ENCODE data around the gene HSD3B2.
"Not testable (repeated sequence)": the region's sequence is repeated elsewhere in the genome, so short reads cannot be mapped to it uniquely, and the experiment has no call there.

Gene HSD3B2

DNA sequence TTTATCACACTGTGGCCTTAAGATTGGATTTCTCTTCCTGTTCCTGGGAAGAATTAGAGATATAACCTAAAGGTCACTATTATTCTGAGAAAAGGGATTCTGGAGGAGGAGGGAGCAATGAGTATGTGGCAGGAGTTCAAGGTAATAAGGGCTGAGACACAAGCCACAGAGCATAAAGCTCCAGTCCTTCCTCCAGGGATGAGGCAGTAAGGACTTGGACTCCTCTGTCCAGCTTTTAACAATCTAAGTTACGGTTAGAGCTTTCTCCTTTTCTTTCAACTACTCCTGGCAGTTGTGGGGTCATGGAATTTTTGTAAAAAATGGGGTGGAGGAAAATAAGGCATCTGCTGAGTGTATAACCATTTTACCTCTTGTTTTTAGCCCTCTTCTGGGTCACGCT lies at the start of gene HSD3B2:
Gene HSD3B2, plus strand, starts transcription at position 201 of the 400 bp plus-strand sequence. CDS start 270 bp downstream, outside the sequence.
- no peak for DNase-seq (ENCODE audit: low read depth)

DNA sequence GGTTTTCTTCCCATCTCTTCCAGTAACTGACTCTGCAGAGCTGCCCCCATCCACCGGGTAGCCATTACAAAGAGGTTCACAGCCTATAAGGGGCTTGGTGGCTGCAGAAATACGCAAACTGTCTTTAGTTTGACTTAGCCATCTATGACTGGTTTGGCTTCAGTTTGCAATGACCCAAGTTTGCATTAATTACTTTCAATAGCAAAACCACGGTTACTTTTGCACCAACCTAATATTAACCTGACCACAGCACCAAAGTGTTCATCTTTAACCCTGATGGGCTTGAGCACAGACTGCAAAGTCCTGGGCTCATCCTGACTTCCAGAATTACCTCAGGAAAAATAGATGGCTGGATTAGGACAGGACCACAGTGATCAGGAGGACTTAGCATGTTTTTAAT lies 48.5 kb upstream of the HSD3B2 start:
- DNase-seq (ENCODE audit: low read depth) = no peak

DNA sequence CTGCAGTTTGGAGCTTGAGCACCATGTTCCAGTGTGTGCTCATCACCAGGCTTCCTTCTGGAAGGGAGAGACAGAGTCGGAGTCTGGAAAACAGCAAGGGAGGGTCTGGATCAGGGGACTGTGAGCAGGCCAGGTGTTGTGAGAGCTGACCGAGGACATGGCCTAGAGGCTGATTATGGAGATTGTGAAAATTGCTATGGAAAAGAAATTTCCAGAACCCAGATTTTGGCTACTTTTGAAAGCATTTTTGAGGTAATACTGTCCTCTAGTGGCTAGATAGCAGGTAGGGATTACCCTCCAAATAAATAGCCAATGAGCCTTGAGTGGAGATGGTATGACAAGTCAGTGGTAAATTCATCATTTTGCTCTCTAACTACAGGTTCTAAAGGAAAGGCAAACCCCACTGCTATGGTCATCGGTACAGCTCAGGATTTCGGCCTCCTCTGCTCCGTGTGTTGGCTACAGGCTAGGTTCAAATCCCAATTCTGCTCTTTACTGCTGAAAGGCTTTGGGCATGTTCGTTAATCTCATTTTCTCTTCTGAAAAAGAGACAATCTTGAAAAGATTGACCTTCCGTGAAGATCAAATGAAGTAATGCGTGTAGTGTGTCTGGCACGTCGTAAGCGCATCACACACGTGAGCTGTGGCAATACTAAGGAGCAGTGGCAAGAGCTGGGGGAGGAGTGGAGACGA lies 47.4 kb upstream of the HSD3B2 start:
- DNase-seq (ENCODE audit: low read depth) = no peak

DNA sequence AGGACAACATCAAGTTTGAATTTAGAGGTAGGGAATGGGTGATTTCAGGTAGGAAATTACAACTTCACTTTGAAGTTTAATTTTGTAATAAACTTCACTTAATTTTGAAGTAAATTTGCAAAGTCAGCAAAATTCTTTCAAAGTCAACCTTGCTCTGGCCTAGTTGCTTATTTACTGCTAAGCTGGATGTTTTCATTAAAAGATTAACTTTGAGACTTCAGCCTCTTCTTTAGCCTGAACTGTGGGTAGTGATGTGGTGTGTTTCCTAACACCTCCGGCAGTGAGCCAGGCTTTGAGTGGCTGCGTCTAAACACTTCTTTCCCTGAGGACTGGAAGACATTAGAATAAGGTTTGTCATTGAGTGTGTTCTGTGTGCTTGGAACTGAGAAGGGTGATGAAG lies 46.4 kb upstream of the HSD3B2 start, which contains the start of gene HAO2:
Gene HAO2, plus strand, starts transcription at position 232 of the 400 bp plus-strand sequence. CDS start 12,301 bp downstream, outside the sequence.
- DNase-seq (ENCODE audit: low read depth) = no peak

DNA sequence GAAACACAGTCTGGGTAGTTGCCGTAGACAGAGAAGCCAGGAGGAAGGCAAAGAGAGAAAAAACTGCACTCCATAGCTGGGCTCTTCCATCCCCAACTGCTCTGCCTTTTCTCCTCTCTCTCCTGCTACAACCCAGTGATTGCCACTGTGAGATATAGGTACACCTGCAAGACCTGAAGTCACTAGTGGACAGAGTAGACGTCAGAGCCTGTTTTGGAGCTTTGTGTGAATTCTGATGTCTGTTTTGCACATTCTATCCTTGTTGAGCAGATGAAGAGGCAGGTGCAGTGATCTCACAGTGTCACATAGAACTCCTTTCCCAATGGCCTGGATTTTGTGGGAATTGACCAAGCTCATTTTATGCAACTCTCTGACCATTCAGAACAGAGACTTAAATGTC lies 44.2 kb upstream of the HSD3B2 start:
- DNase-seq (ENCODE audit: low read depth) = no peak

DNA sequence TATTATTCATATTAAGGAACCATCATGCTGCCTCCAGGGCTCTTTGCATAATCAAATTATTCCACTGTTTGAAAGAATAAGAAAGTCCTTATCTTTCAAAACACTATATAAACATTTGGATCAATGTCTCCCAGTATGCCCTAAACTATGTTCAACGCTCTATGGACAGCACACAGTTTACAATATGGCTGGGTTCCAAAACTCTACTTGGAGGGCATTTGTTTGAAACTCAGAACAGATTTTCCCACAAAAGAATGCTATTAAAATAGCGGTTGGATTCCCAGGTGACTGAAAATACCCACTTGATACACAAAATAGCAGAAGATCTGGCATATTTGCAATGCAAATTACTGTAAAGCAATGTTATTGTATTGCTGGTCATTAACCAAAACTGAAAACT lies 43.1 kb upstream of the HSD3B2 start:
- no peak for DNase-seq (ENCODE audit: low read depth)

DNA sequence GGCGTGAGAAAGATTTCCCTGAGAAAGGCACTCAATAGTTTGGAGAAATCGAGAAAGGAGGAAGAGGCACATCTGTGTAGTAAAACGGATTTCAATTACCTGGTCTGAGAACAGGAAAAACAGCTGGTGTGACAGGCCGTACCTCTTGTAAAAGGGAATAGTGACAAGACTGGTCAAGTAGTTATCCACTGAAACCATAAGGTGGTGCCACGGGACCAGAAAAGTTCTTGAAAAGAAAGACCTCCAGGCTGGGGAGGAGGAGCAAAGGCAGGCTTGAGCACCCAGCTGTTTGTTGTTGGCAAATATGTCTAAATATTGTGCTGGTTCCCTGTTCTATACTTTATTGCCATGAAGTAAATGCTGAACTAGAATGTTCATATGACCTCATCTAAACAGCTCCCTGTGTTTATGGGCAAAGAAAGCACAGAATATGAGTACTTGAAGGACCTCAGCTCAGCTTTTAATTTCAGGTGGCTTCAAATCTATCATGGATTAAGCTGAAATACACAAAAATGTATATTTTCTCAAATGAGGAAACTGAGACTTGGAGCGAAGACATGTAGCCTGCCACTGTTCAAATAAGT lies 42.4 kb upstream of the HSD3B2 start:
- no peak for DNase-seq (ENCODE audit: low read depth)

DNA sequence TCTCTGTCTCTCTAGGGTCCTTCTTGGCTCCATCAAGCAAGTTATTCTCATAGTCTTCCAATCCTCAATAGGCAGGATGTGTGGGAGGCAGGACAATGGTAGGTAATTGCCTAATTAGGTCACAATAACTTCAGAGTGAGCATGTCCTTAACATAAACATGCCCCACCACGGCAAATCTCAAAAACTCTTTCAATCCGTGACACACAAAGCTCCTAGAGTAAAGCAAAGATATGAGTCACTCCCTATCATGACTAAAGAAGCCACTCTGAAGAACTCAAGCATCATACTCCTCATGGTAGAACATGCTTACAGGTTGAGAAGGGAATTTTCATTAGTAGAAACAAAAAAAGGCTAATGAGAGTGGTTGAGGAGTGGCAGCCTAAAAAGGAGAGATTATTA lies 41.5 kb upstream of the HSD3B2 start:
- DNase-seq (ENCODE audit: low read depth) = no peak

DNA sequence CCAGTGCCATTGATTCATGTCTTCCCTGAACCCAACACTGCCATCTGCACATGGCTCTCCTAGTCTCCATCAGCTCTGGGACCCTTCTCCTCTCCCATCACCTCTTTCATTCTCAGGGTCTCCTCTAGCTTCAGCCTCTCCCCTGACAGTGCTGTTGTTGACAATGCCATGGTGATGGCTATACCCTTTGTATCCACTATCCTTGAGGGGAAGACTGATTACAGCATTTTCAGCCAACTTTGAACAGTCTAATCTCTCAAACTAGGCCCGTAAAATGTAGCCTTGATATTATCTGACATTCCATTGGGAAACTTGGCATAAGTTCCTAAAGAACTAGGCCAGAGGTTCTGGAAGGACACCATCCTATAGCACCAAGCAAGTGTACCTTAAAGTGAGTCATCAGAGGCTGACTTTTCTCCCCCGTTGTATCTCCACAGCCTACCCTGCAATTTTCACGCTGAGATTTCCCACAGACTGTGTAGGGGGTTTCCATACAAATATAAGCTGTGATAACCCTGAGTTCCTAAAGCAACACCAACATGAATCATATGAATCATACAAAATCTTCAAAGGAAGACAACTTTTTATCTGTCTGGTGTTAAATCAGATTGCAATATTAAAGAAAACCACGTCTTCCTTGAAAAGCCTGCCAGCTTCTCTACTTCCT lies 40.6 kb upstream of the HSD3B2 start:
- no peak for DNase-seq (ENCODE audit: low read depth)

DNA sequence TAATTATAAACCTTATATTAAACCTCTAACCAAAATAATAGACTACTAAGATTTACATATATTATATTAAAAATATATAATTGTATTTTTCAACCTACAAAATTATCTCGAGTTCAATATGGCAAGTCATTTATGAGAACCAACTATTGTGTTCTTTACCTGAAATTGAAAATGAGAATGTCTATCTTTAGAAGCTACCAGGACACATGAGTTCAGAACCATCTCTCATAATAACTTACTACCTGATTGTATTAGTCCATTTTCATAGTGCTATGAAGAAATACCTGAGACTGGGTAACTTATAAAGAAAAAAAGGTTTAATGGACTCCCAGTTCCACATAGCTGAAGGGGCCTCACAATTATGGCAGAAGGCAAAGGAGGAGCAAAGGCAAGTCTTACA lies 39.6 kb upstream of the HSD3B2 start:
- no peak for DNase-seq (ENCODE audit: low read depth)

DNA sequence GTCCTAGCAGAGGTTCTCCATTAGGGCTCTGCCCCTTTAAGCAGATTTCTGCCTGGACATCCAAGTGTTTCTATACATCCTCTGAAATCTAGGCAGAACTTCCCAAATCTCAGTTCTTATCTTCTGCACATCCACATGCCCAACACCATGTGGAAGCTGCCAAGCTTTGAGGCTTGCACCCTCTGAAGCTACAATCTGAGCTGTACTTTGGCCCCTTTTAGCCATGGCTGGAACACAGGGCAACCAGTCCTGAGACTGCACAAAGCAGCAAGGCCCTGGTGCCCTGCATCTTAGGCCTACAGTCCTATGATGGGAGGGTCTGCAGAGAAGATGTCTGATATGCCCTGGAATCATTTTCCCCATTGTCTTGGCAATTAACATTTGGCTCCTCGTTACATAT lies 38.4 kb upstream of the HSD3B2 start:
- no peak for DNase-seq (ENCODE audit: low read depth)

DNA sequence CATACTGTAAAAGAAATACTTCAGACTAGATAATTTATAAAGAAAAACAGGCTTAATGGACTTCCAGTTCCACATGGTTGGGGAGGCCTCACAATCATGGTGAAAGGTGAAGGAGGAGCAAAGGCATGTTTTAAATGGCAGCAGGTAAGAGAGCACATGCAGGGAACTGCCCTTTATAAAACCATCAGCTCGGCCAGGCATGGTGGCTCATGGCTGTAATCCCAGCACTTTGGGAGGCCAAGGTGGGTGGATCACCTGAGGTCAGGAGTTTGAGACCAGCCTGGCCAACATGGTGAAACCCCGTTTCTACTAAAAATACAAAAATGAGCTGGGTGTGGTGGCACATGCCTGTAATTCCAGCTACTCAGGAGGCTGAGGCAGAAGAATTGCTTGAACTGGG lies 37.4 kb upstream of the HSD3B2 start:
- DNase-seq (ENCODE audit: low read depth) = not testable (repeated sequence)

DNA sequence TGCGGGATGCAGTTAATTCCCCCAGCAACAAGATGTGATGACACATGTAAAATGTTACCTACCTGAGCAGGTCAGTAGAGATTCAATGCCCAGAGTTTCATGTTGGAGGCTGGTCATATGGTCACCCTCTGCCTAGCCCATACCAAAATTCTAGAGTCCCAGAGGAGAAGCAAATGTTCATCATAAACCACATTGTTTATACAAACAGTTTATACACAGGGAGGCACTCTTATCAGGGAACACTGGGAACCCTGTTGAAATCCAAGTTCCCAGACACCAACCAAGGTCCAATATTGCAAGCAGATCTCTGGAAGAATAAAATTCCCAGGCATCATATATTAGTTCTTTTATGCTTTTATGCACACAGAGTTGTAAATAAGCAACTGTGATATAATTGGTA lies 35.8 kb upstream of the HSD3B2 start:
- no peak for DNase-seq (ENCODE audit: low read depth)

DNA sequence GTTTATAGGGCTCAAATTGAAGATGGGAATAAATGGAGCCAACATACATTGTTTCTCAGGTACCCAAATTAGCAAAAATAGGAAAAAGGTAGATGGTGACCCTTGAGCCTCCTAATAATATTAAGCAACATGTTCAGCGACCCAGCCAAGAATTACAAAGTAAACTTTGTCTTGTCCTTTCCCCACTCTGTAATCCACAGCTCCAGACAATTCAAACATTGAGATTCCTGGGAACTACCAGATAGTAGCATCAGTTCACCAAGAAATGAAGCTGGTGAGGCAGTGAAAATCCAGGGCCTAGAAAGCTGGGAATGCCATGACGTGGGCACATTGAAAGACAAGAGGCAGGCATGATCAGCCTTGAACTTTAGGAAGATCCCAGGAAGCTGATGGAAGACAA lies 34.6 kb upstream of the HSD3B2 start:
- no peak for DNase-seq (ENCODE audit: low read depth)

DNA sequence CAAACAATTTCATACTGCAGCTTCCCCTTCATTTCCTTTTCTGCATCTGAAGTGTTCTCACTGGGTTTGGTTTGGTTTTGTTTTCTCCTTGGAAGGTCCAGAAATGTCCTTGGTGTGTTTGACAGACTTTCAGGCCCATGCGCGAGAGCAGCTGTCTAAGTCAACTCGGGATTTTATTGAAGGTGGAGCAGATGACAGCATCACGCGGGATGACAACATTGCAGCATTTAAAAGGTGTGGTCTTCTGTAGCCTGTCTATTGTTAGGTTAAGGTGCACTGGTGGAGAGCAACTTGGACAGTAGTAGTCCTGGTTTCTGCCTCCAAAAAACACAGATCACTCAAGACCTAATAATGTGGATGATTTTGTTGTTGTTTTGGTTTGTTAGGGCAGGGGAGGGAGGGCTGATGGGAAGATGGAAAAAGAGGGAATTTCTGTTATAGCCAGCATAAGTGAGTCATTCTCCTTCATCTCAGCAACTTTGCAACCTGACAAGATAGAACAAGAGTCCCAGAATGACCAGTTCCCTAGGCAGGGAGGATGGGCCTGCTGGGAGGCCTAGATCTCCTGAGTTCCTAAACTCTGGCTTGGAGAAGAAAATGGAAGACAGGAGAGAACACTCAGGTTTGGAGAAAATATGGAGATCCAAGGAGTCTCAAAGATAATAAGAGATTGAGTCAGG lies 33.8 kb upstream of the HSD3B2 start:
- DNase-seq (ENCODE audit: low read depth) = no peak

DNA sequence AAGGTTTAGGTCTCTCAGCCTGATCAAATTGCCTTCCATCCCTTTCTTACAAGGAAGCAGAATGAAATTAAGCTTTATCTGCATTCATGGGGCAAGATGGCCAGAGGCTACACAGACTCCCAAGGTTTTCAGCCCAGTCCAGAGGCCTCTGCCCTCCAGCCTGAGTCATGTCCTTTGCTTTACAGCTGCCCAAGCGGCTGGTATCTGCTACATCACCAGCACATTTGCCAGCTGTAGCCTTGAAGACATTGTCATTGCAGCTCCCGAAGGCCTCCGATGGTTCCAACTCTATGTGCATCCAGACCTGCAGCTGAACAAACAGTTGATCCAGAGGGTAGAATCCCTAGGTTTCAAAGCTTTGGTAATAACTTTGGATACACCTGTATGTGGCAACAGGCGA lies 30.4 kb upstream of the HSD3B2 start:
- DNase-seq (ENCODE audit: low read depth) = no peak

DNA sequence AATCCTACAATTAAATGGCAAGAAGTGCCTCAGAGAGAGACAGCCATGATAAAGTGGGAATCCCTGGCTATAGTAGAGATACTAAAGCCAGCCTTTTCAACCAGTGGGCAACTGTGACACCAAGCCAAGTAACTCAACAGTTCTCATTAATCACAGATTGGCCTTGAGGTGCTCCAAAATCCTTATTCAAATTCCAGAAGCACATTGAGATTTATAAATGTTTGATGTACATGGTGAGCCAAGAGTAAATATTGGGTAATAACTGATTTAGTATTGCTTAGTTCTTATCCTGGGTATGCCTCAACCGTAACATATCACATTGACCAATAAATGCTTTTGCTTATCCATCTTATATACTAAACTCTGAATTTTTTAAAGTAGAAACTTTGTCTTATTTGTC lies 29.3 kb upstream of the HSD3B2 start:
- no peak for DNase-seq (ENCODE audit: low read depth)

DNA sequence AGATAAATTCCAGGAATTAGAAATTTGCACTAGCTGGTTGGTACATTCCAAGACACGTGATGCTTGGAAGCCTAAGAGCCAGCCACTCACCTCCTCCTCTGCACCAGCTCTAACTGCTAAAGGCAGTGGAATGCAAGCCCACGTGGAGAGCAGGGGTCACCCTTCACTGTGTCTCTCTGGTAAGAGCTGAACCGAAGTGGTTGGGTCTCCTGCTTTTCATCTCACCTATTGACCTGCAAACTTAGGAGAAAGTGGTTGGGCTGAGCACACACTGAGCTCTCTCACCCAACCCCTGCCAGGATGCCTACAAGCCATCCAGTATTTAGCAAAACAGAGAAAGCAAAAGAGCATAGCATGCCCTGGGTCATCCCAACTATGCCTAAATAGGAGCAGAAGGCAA lies 27.1 kb upstream of the HSD3B2 start:
- DNase-seq (ENCODE audit: low read depth) = no peak

DNA sequence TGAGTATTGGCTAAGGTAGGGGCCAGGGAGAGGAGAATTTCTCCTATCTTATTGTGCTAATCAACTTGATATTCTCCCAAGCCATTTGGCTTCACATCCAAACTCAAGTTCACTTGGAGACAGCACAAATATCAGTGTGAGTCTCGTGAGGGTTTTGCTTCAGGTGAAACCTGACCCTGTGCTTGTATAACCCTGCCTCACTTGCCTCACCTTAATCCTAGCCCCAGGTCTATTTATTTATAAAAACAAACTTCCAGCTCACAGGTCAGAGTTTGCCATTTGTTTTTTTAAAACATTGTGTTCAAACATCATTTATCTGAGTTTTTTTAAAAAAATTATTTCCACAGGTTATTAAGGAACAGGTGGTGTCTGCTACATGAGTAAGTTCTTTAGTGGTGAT lies 26.5 kb upstream of the HSD3B2 start:
- no peak for DNase-seq (ENCODE audit: low read depth)

DNA sequence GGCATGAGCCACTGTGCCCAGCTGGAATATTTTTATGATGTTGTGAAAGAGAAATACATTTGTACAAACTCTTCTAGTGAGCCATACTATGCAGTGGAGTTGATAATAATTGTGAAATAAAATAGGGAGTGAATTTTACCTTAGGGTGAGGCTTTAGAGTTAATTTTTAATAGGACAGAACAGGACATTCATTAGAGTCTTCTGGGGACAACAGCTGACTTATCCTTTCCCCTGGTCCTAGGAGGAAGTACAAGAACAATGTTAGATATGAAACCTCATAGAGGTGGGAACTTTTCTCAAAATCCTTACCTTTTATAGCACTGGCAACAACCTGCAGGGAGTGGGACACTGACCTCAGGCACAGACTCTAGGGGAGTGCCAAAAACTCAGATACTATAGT lies 24.4 kb upstream of the HSD3B2 start:
- DNase-seq (ENCODE audit: low read depth) = no peak

DNA sequence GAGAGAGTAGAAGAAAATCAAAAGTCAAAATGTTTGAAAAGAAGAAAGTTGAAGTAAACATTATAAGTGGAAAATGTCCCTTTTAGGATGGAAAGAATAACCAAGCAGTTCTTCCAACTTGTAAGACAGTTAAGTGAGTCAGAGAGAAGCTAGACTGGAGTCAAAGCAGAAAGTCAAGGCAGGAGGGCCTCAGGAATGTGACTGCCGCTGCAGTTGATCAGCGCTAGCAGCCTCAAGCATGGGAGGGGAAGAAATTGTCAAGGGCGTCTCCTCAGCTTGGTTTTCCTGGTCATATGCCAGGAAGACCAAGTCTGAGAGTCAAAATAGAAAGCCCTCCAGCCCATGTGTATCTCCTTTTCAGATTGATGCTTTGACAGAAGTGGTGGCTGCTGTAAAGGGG lies 23.2 kb upstream of the HSD3B2 start:
- no peak for DNase-seq (ENCODE audit: low read depth)

DNA sequence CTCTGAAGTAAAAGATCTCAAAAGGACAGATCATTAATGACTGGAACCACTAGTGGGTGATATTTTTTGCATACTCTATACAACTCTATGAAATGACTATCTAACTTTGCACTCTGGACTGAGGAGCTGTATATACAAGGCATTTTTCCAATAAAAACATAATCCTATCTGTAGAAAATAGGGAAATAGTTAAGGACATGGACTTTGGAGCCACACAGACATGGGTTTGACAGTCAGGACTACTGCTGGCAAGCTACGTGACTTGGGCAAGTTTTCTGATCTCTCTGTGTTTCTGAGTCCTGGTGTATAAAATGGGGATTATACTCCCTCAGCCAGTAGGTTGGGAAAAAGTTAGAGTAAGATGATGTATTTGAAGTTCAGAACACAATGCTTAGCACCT lies 20.9 kb upstream of the HSD3B2 start:
- no peak for DNase-seq (ENCODE audit: low read depth)

DNA sequence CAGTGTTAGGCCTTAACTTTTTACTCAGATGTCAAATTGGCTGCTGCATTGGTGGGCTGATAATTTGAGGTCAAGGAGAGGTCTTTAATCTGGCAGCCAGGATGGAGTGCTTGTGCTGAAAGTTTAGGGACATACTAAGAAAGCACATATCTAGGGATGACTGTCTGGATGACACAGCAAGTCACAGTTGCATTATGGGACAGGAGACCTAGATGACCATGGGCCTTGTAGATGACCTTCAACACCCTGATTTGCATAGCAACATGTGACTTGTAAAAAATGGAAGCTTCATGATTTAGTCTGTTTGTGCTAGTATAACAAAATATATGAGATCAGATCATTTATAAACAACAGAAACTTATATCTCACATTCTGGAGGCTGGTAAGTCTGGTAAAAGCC lies 18.0 kb upstream of the HSD3B2 start:
- DNase-seq (ENCODE audit: low read depth) = no peak

Measured in activated T-helper 9 cell treated with anti-CD3 and anti-CD28 coated beads, Interleukin-2, amount 50 U/mL, for 16 hours (primary cell).